Measurements from ENCODE around the gene TRAPPC2.

TRAPPC2 gene

DNA sequence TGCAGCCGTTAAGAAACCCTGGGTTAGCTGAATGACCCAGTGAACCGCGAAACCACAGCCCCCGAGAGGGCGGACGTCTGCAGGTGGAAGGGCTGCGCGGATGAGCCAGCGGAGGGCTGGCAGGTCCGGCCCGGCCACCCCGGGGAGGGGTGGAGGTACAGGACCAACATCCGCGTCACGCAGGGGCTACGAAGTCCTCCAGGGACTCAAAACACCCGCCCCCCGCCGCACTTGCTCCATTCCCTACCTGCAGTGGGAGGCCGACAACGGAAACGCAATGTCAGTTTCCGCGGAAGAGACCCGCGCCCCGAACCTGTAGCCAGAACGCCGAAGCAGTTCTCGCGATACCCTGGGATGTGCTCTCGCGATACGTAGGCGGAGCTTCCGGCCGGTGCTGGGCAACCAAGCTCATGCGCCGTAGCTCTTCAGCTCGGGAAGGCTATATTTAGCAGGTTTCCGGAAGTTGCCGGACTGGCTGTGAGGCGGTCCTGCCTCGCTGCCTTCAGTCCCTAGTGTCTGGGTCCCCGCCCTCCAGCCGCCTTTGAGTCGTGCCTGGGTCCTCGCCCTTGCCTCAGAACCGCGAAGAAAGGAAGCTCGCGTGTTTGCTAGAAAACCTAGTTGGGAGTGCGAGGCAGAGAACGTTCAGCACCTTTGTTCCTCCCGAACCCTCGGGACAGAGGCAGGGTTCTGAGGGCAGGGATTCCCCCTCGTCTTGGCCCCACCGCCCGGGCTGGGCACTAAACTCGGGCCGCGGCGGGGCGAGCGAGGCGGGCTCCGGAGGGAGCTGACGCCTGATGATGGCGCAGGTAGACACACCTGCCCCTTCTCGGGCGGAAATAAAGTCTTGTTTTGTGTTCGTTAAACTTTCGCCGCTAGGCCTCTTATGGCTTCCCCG lies at the start of gene TRAPPC2, which contains the start of gene OFD1:
Gene TRAPPC2, minus strand, starts transcription at position 343 of the 895 bp plus-strand sequence. CDS start 14,657 bp downstream, outside the sequence.
Gene OFD1, plus strand, starts transcription at position 471 of the 895 bp plus-strand sequence. Its CDS starts 324 bp downstream, at position 795.
- DNase-seq = peak; percentile 92

GRCh38 chrX:13780868-13781427 lies 46.5 kb upstream of the TRAPPC2 start:
- no peak for DNase-seq

- no peak for DNase-seq
These were observed 44.5 kb upstream of the TRAPPC2 start for GRCh38 chrX:13778916-13779315.

GRCh38 chrX:13776387-13776786 lies 42.0 kb upstream of the TRAPPC2 start:
- no peak for DNase-seq

DNA sequence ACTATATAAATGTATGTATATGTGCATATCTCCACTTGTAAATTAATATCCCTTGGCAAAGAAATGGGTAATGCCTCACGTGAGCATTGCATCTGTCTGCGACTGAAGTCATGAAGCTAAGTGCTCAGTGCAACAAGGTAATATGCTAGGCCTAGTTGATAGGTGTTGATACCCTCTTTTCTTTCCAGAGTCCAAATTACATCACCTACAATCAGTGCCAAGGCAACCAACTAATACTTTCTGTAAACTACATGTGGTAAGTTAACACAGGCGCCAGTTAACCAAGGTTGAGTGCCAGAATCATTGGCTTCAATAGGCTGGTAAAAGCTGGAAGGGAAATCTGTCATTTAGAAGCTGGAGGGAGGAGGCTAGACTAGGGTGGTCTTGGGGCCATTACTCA lies 41.4 kb upstream of the TRAPPC2 start:
- no peak for DNase-seq

GRCh38 chrX:13774696-13775095 lies 40.3 kb upstream of the TRAPPC2 start:
- no peak for DNase-seq

DNA sequence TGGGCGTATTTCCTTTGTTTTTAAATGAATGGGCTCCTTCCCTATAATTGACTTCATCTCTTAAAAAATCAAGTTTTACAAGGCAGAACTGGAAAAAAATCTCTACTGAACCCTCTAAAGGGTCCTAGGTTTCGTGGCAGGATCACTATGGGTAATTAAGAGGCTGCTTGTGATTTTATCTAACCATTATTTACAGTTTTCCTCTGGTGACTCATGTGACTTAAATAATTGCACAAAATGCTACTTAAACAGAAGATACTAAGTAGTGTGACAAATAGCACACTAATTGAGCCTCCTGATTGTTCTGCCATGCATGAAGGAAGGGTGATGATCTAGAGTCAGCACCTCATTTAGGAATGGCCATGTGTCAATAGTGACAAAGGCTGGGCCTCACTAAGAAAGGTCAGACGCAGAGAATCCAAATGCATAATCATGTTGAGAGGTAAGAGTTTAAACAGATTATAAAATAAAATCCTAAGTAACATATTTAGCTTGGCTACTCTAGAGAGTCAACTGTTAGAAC lies 35.7 kb upstream of the TRAPPC2 start:
- DNase-seq = peak; percentile 54

DNA sequence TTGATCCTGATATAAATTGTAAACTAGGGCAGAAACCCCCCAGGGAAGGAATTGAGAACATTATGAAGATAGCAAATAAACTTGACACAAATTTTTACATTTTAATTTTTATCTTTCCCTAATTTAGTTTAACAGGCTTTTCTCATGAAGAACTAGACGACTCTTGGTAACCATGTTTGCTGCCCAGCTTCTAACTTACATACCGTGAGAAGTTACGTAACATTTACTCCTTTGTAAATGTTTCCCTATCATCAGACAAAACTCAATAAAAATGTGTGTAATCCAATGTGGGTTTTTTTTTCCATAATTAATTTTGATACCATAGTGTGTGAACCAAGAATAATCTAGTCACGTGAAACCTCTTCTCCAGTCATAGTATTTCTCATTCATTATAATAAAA lies 34.5 kb upstream of the TRAPPC2 start:
- no peak for DNase-seq

- DNase-seq = no peak
These were observed 30.3 kb upstream of the TRAPPC2 start for GRCh38 chrX:13764765-13765164.

- no peak for DNase-seq
These were observed 29.9 kb upstream of the TRAPPC2 start for GRCh38 chrX:13764281-13764680.

GRCh38 chrX:13763489-13763888 lies 29.1 kb upstream of the TRAPPC2 start:
- DNase-seq = peak; percentile 81

DNA sequence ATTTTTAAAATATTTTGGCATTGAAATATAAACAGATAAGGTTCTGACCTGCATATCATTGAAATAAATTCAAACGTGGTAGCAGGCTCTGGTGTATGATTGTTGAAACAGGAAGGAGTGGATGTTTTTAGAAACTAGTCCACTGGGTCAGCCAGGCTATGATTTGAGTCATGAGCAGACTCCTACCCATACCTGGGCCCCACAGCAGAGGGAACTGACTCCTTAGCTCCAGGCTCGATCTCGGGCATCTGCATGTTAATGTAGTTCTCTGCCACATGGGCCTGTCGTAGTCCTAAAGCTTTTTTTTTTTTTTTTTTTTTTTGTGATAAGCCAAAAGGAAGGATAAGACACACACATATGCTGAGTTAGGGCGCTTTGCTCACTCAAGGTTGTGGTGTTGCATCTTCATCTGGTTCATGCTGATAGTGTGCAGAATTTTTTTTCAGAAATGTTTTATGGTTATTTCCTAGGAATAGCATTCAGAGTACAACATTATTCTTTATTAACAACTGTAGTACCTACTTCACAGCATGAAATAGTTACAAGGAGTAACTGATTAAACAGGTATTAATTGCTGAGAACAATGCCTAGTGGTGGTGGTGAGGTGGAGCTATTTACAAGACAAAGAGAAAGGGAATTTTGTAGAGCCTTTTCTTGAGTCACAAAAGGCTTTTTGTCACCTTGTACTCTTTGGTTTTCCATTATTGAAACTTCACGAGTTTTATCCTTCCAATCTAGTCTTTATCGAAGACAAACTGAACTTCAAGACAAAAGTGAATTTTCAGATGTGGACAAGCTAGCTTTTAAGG lies 27.4 kb upstream of the TRAPPC2 start:
- no peak for DNase-seq

DNA sequence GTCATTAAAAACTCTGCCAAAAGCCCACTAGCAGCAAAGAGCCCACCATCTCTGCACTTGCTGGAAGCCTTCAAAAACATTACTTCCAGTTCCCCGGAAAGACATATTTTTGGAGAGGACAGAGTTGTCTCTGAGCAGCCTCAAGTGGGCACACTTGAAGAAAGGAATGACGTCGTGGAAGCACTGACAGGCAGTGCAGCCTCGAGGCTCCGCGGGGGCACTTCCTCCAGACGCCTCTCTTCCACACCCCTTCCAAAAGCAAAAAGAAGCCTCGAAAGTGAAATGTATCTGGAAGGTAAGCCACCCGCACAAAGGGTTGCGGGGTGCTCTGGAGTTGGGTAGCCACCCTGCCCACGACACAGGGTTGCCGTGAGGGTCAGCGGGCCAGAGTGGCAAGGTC lies 26.0 kb upstream of the TRAPPC2 start:
- no peak for DNase-seq

GRCh38 chrX:13759152-13759718 lies 24.8 kb upstream of the TRAPPC2 start:
- no peak for DNase-seq

- no peak for DNase-seq
These were observed 22.0 kb upstream of the TRAPPC2 start for GRCh38 chrX:13756381-13756780.

DNA sequence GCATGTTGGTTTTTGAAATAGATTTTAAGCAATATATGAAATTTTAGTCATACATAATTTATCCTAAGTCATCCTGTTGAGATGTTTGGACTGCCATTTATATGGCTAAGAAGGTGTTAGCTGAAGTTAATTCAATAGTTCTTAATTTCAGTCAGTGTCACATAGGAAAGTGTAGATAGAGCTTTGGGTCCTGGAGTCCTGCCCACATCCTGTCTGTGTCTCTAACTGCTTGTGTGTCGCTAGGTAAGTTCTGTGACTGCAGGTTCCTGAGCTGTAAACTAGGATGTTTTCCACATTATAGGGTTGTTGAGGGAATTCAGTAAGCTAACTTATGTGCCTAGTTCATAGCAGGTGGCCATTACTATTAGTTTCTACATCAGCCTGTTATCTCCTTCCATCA lies 20.8 kb upstream of the TRAPPC2 start:
- no peak for DNase-seq

DNA sequence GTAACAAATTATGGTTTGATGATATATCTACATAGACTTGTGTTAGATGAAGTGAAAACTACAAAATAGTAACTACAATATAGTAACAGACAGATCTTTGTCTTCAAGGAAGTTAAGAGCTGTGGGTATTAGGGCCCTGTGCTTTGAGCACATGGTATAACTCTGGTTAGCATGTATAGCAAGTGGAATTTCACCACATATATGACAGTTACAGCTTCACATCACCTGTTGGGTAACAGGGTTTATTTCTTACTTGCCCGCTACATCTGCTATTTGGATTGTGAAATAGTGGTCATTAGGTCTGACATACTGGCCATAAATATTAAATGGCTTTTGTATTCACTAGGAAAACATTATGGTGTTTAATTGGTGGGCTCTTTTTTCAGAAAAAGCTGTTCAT lies 20.3 kb upstream of the TRAPPC2 start:
- DNase-seq = no peak

DNA sequence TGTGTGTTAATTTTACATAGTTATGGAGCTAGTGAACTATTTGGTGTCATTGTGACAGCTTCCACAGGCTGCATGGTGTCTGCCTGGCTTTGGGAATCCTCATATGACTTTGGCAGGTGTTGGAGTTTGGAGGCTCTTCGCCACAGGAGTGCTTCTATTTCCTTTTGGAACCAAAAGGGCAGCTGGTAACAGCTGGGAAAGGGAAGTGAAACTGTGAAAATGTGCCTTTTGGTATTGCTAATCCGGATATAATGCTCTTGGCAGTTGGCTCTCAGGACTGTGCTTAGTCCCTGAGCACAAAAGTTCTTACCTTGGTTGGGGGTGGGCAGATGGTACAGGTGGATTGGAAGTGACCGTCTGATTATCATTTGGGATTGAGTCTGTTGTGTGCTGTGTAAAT lies 18.2 kb upstream of the TRAPPC2 start:
- DNase-seq = no peak

DNA sequence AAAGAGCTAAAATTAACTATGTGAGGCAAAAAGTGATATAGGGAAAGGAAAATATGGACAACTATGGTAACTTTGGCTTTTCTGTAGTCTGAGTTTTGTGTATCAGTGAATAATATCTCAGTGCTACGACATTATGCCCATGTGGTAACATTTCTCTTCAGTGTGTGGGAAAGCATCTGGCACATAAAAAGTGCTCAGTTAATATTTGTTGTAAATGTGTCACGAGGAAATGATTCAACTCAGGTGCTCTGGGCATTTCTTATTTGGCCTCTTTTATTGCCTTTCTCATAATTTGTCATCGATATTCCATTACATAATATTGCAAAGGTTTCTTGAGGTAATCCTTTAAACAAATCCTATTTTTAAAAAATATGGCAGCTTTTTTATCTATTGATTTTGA lies 17.7 kb upstream of the TRAPPC2 start:
- no peak for DNase-seq

DNA sequence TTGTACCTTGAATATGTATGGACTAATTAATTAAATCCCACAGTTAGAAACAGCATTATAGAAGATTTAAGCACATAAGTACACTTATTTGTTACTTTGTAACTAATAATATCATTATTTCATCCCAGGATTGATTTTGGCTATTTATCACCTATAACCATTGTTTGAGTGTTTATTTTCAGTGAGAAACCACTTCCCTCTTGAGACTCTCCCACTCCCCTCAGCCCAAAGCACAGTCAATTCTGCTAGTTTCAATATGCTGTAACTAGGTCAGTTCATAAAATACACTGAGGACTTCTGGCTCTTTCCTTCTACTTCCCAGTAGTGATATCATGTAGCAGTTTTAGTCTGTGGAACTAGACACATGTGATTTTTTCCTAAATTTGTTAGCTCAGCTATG lies 16.4 kb upstream of the TRAPPC2 start:
- no peak for DNase-seq

- peak; percentile 25 for DNase-seq
These were observed 15.8 kb upstream of the TRAPPC2 start for GRCh38 chrX:13750204-13750603.

DNA sequence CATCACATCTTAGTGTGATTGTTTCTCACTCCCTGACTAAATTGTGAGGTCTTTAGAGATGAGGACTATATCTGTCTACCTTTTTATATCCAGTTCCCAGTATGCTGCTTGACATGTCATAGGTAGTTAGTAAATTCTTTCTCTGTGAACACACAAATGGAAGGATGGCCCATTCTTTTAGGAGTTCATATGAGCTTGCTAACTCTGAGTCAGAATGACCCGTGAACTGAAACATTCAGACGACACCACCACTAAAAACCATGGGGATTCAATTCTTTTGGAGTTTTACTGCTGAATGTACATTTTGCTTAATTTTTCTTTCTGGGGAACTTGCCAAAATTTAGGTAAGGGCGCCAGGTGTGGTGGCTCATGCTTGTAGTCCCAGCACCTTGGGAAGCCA lies 14.1 kb upstream of the TRAPPC2 start:
- DNase-seq = no peak

DNA sequence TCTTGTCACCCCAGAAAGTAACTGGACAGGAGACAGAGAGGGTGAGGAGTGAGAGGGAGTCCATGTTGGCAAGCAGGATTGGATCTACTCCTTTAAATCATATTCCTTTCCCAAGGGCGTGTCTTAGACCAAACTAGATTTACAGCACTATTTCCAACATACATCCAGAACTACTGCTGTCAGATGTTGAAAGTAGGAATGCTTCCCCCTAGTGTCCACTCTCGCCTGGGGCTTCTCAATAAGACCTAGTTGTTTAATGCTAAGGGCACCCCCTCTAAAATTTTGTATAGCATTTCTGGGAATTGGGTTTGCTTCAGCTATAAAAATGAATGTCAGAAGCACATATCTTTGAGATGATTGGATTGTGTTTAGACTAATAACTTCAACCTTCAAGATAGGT lies 13.4 kb upstream of the TRAPPC2 start:
- no peak for DNase-seq
